WTC11 (cell line): ENCODE data around the gene PAOX.

Experiments used
- CBFB ChIP-seq: sonication (generic); formaldehyde crosslinking; IDR thresholded peaks from 2 replicates; pipeline ENCODE4 v1.8.1; 2022; ENCODE audit warnings: mild to moderate bottlenecking, low read depth, missing genetic modification reagents
- ZBTB21 ChIP-seq: sonication (generic); formaldehyde crosslinking; IDR thresholded peaks from 2 replicates; pipeline ENCODE4 v1.8.1; 2023; ENCODE audit warnings: mild to moderate bottlenecking, missing genetic modification reagents, borderline replicate concordance
- ZNF263 ChIP-seq: sonication (generic); formaldehyde crosslinking; IDR thresholded peaks from 2 replicates; pipeline ENCODE4 v1.8.1; 2022; ENCODE audit warnings: low read depth, mild to moderate bottlenecking, moderate library complexity, missing genetic modification reagents
- TF ChIP-seq, protein P1 (sequence below): sonication (generic); formaldehyde crosslinking; IDR thresholded peaks from 2 replicates; pipeline ENCODE4 v1.8.1; 2022; ENCODE audit warnings: mild to moderate bottlenecking, moderate library complexity, missing genetic modification reagents
- TF ChIP-seq, protein P2 (sequence below): sonication (generic); formaldehyde crosslinking; IDR thresholded peaks from 2 replicates; pipeline ENCODE4 v1.8.0; 2023; ENCODE audit warnings: missing genetic modification reagents
- TF ChIP-seq, protein P3 (sequence below): fragments of 200-600 bp; IDR thresholded peaks from 2 replicates; pipeline ENCODE4 v1.8.0; 2022; ENCODE audit warnings: antibody characterized with exemption

DNA sequence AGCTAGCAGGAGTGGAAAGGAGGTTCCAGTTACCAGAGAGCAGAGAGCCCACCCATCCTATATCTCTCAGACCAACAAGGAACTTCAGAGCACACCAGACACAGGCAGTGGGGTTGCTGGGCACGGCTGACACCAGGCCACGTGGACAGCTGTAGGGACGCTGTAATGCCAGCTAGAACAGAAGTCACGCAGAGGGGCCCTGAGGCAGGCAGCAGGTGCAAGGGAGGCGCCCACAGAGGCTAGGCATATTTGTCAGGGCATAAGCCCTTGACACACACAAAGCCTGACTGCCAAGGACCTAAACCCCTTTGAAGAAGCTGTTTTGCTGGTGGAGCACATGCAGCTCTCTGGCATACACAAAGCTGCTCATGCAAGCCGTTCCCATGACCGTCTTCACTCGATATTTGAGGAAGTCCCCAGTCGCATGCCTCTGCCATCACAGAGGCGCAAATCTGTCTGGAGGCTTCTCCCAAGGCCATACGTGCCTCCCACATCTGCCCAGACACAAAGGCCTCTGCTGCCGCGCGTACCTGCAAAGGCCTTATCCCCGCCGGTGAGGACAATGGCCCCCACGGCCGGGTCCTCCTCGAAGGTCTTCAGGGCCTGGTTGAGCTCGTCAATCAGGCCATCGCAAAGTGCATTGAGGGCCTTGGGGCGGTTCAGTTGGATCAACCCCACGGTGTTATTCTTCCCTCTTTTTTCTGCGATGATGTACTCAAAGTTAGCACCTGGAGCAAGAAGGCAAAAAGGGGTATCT is 8.9 kb upstream of the PAOX start:
- TF ChIP-seq ZBTB21 (CRISPR knock-in tag) (no peak), ZNF263 (no peak), CBFB (CRISPR knock-in tag) (no peak)
- TF ChIP-seq, protein P1, sequence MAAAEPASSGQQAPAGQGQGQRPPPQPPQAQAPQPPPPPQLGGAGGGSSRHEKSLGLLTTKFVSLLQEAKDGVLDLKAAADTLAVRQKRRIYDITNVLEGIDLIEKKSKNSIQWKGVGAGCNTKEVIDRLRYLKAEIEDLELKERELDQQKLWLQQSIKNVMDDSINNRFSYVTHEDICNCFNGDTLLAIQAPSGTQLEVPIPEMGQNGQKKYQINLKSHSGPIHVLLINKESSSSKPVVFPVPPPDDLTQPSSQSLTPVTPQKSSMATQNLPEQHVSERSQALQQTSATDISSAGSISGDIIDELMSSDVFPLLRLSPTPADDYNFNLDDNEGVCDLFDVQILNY (CRISPR knock-in tag), result no peak
- TF ChIP-seq, protein P2, sequence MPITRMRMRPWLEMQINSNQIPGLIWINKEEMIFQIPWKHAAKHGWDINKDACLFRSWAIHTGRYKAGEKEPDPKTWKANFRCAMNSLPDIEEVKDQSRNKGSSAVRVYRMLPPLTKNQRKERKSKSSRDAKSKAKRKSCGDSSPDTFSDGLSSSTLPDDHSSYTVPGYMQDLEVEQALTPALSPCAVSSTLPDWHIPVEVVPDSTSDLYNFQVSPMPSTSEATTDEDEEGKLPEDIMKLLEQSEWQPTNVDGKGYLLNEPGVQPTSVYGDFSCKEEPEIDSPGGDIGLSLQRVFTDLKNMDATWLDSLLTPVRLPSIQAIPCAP, result no peak
- TF ChIP-seq, protein P3, sequence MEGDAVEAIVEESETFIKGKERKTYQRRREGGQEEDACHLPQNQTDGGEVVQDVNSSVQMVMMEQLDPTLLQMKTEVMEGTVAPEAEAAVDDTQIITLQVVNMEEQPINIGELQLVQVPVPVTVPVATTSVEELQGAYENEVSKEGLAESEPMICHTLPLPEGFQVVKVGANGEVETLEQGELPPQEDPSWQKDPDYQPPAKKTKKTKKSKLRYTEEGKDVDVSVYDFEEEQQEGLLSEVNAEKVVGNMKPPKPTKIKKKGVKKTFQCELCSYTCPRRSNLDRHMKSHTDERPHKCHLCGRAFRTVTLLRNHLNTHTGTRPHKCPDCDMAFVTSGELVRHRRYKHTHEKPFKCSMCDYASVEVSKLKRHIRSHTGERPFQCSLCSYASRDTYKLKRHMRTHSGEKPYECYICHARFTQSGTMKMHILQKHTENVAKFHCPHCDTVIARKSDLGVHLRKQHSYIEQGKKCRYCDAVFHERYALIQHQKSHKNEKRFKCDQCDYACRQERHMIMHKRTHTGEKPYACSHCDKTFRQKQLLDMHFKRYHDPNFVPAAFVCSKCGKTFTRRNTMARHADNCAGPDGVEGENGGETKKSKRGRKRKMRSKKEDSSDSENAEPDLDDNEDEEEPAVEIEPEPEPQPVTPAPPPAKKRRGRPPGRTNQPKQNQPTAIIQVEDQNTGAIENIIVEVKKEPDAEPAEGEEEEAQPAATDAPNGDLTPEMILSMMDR, result no peak
